SK-N-SH treated with all-trans-retinoic acid at 6 μM for 48 hours (cell line): ENCODE measurements around the gene FAM200B.

Experiments used
- ATAC-seq: fragments of 200-7000 bp; cut with Tn5 transposase; 3 replicates; pipeline ENCODE4 v1.9.1; 2020; ENCODE audit warnings: mild to moderate bottlenecking, moderate library complexity
- ARNTL ChIP-seq: fragments of 450-650 bp; formaldehyde crosslinking; IDR thresholded peaks from 2 replicates; pipeline ENCODE4 v1.5.0; 2020; ENCODE audit warnings: low read depth, mild to moderate bottlenecking, moderate library complexity, borderline replicate concordance
- BACH2 ChIP-seq: fragments of 250-450 bp; sonication (Bioruptor Pico); IDR thresholded peaks from 2 replicates; pipeline ENCODE4 v1.9.0; 2021; ENCODE audit warnings: mild to moderate bottlenecking, borderline replicate concordance
- CREB5 ChIP-seq: fragments of 250-450 bp; sonication (Bioruptor Pico); IDR thresholded peaks from 2 replicates; pipeline ENCODE4 v1.5.1; 2020; ENCODE audit warnings: low read depth, mild to moderate bottlenecking, moderate library complexity
- CSDC2 ChIP-seq: fragments of 250-450 bp; sonication (Bioruptor Pico); IDR thresholded peaks from 2 replicates; pipeline ENCODE4 v1.5.0; 2020; ENCODE audit warnings: mild to moderate bottlenecking, moderate library complexity
- CSRNP3 ChIP-seq: fragments of 250-450 bp; sonication (Bioruptor Pico); IDR thresholded peaks from 2 replicates; pipeline ENCODE4 v1.5.1; 2021; ENCODE audit warnings: mild to moderate bottlenecking, moderate library complexity
- ESRRG ChIP-seq: fragments of 250-450 bp; sonication (Bioruptor Pico); IDR thresholded peaks from 2 replicates; pipeline ENCODE4 v1.6.1; 2021; ENCODE audit warnings: mild to moderate bottlenecking
- ISL1 ChIP-seq: fragments of 250-450 bp; sonication (Bioruptor Pico); IDR thresholded peaks from 2 replicates; pipeline ENCODE4 v2.1.2; 2022; ENCODE audit warnings: mild to moderate bottlenecking, moderate library complexity
- OSR1 ChIP-seq: fragments of 250-450 bp; sonication (Bioruptor Pico); IDR thresholded peaks from 2 replicates; pipeline ENCODE4 v1.8.0; 2022; ENCODE audit warnings: moderate library complexity, mild to moderate bottlenecking, inconsistent platforms
- PATZ1 ChIP-seq: fragments of 250-450 bp; sonication (Bioruptor Pico); IDR thresholded peaks from 2 replicates; pipeline ENCODE4 v1.8.0; 2020; ENCODE audit warnings: mild to moderate bottlenecking, moderate library complexity, borderline replicate concordance
- RARB ChIP-seq: fragments of 250-450 bp; sonication (Bioruptor Pico); IDR thresholded peaks from 2 replicates; pipeline ENCODE4 v1.8.0; 2021; ENCODE audit warnings: mild to moderate bottlenecking, moderate library complexity
- SNAI2 ChIP-seq: fragments of 250-450 bp; sonication (Bioruptor Pico); IDR thresholded peaks from 2 replicates; pipeline ENCODE4 v1.5.0; 2020; ENCODE audit warnings: mild to moderate bottlenecking, moderate library complexity
- TCF4 ChIP-seq: fragments of 250-450 bp; sonication (Bioruptor Pico); IDR thresholded peaks from 2 replicates; pipeline ENCODE4 v1.8.0; 2021; ENCODE audit warnings: mild to moderate bottlenecking, moderate library complexity, borderline replicate concordance
- TOX ChIP-seq: fragments of 250-450 bp; sonication (Bioruptor Pico); IDR thresholded peaks from 2 replicates; pipeline ENCODE4 v1.8.0; 2021; ENCODE audit warnings: mild to moderate bottlenecking, moderate library complexity, borderline replicate concordance
- TSHZ2 ChIP-seq: fragments of 250-450 bp; sonication (Bioruptor Pico); IDR thresholded peaks from 2 replicates; pipeline ENCODE4 v1.5.0; 2020; ENCODE audit warnings: mild to moderate bottlenecking, moderate library complexity
- ZFP3 ChIP-seq: fragments of 250-450 bp; sonication (Bioruptor Pico); IDR thresholded peaks from 2 replicates; pipeline ENCODE4 v1.5.0; 2020; ENCODE audit warnings: mild to moderate bottlenecking, moderate library complexity
- ZFP30 ChIP-seq: fragments of 450-650 bp; formaldehyde crosslinking; IDR thresholded peaks from 2 replicates; pipeline ENCODE4 v1.5.0; 2022; ENCODE audit warnings: mild to moderate bottlenecking, moderate library complexity
- ZNF70 ChIP-seq: fragments of 450-650 bp; formaldehyde crosslinking; IDR thresholded peaks from 2 replicates; pipeline ENCODE4 v1.5.0; 2020; ENCODE audit warnings: mild to moderate bottlenecking, moderate library complexity
- ZNF8 ChIP-seq: fragments of 450-650 bp; formaldehyde crosslinking; IDR thresholded peaks from 2 replicates; pipeline ENCODE4 v1.5.0; 2020; ENCODE audit warnings: mild to moderate bottlenecking, moderate library complexity
- TF ChIP-seq, protein P1 (sequence below): fragments of 250-450 bp; sonication (Bioruptor Pico); IDR thresholded peaks from 2 replicates; pipeline ENCODE4 v1.8.0; 2021; ENCODE audit warnings: low read depth, mild to moderate bottlenecking, moderate library complexity, borderline replicate concordance

Gene FAM200B

DNA sequence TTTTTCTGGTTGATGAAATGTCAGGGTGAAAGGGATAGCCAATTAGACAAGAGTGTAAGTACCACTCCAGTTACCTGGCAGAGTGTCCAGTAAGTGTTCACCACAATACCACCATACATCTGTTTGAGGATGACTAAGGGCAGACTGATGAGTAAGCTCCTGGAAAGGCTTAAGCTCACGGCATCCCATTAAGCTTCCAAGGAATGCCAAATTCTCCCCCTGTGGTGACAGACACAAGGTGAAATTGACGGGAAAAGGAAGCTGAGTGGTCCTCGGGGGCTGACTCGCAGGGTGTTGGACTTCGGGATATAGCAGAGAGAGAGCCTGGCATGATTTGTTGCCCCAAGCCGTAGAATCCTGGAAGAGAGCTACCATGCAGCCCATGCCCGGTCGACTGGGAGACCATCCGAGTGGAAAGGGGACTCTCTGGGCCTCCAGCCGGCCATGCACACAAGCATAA is 13.6 kb downstream of the FAM200B start:
- ATAC-seq, result peak; percentile 81
- peak; percentile 59 for TF ChIP-seq ISL1 (CRISPR knock-in tag)
- no peak for TF ChIP-seq TCF4
- TF ChIP-seq BACH2, result no peak
- TF ChIP-seq ESRRG (CRISPR knock-in tag), result no peak
- TF ChIP-seq ZFP3, result 0 out of 2 replicates have a peak, but pooled peaks have one; percentile 39

DNA sequence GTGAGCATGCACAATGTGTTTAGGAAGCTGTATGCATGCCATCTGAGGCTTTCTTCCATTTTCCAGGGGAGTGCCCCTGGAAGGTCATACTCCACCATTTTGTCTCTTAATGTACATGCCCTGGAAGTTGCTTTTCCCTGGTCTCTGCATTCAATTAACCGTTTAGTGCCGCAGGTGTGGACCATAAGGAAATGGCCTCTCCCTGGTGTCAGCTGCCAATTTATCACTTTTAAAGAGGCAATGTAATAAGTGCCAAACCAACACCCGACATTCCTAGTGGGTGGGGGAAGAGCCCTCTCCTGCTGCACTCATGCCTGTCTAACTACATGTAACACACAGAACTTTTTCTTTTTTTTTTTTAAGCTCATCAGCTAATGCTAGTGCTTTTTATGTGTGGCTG is 14.1 kb downstream of the FAM200B start:
- ATAC-seq, result no peak

GRCh38 chr4:15696866-15697265 is 15.2 kb downstream of the FAM200B start:
- TF ChIP-seq ZNF70 (CRISPR knock-in tag), result no peak
- no peak for ATAC-seq

More for the DNA sequence above, 14.1 kb downstream of the FAM200B start:
- TF ChIP-seq TSHZ2 (CRISPR knock-in tag), result no peak
- TF ChIP-seq ARNTL (CRISPR knock-in tag), result no peak
- TF ChIP-seq ZNF8, result no peak
- TF ChIP-seq SNAI2 (CRISPR knock-in tag), result no peak

GRCh38 chr4:15702941-15703403 is 21.3 kb downstream of the FAM200B start, which contains the start of gene BST1:
BST1 (plus strand) TSS chr4:15703065; CDS start chr4:15703145, 80 bp downstream.
- TF ChIP-seq CSRNP3 (CRISPR knock-in tag), result no peak
- no peak for TF ChIP-seq BACH2
- TF ChIP-seq TCF4, result no peak
- no peak for TF ChIP-seq ZFP3
- no peak for TF ChIP-seq PATZ1 (CRISPR knock-in tag)
- no peak for TF ChIP-seq CREB5
- no peak for TF ChIP-seq ESRRG (CRISPR knock-in tag)
- TF ChIP-seq ISL1 (CRISPR knock-in tag), result no peak
- peak; percentile 91 for ATAC-seq

GRCh38 chr4:15703439-15703838 is 21.8 kb downstream of the FAM200B start:
- peak; percentile 15; the same call in 2 of the 3 replicates for ATAC-seq
- TF ChIP-seq ZNF70 (CRISPR knock-in tag) (no peak), ZFP30 (CRISPR knock-in tag) (no peak), TOX (no peak), CREB5 (no peak), TSHZ2 (CRISPR knock-in tag) (no peak), ZNF8 (no peak), RARB (CRISPR knock-in tag) (no peak), ISL1 (CRISPR knock-in tag) (no peak), TCF4 (no peak), OSR1 (no peak), CSDC2 (CRISPR knock-in tag) (no peak), CSRNP3 (CRISPR knock-in tag) (no peak)
- TF ChIP-seq, protein P1, sequence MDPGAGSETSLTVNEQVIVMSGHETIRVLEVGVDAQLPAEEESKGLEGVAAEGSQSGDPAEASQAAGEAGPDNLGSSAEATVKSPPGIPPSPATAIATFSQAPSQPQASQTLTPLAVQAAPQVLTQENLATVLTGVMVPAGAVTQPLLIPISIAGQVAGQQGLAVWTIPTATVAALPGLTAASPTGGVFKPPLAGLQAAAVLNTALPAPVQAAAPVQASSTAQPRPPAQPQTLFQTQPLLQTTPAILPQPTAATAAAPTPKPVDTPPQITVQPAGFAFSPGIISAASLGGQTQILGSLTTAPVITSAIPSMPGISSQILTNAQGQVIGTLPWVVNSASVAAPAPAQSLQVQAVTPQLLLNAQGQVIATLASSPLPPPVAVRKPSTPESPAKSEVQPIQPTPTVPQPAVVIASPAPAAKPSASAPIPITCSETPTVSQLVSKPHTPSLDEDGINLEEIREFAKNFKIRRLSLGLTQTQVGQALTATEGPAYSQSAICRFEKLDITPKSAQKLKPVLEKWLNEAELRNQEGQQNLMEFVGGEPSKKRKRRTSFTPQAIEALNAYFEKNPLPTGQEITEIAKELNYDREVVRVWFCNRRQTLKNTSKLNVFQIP (CRISPR knock-in tag), result no peak
